ENCODE results near the gene MAP2K5. TPM values are rescaled to one million over a fixed set of nuclear protein-coding genes. Genes with fewer than 3 reads are reported as not detected.

Gene MAP2K5
- total RNA-seq, 1 donor from 2014 or later: 1.1 TPM

- Histone ChIP-seq H3K27ac (no peak overlapping the region), H3K9me3 (no peaks in the 10 kb centered on the region), H3K4me3 (no peak overlapping the region), H3K36me3 (peaks cover 0 to 4% of the 10 kb centered on the region in 2 donors), H3K27me3 (no peaks in the 10 kb centered on the region), H3K4me1 (no peaks in the 10 kb centered on the region)
- intact Hi-C loops (cut with DNase I): no loop called here
- TF ChIP-seq CTCF (IDR thresholded peaks at IDR 0.05): no peak
- DNase-seq (ENCODE audit: low spot score in 2 of 2): no peak
Observed at GRCh38 chr15:67563092-67563491, 20.6 kb downstream of the MAP2K5 start.

- DNase-seq (ENCODE audit: low spot score in 2 of 2): no peak
- intact Hi-C loops (cut with DNase I): no loop called here
- TF ChIP-seq CTCF (IDR thresholded peaks at IDR 0.05): no peak
- H3K4me3 ChIP-seq: no peak overlapping the region
- H3K36me3 ChIP-seq: no peaks in the 10 kb centered on the region
- H3K27me3 ChIP-seq: no peaks in the 10 kb centered on the region
- H3K4me1 ChIP-seq: no peaks in the 10 kb centered on the region
- H3K9me3 ChIP-seq: no peaks in the 10 kb centered on the region
- H3K27ac ChIP-seq: no peak overlapping the region
Observed at GRCh38 chr15:67564021-67564967, 21.8 kb downstream of the MAP2K5 start.

- H3K27me3 ChIP-seq: no peaks in the 10 kb centered on the region
- intact Hi-C loops (cut with DNase I): no loop called here
- no peak for TF ChIP-seq CTCF (IDR thresholded peaks at IDR 0.05)
- DNase-seq (ENCODE audit: low spot score in 2 of 2): no peak
- no peaks in the 10 kb centered on the region for H3K9me3 ChIP-seq
- H3K36me3 ChIP-seq: no peaks in the 10 kb centered on the region
- no peak overlapping the region for H3K4me3 ChIP-seq
- H3K27ac ChIP-seq: no peak overlapping the region
- H3K4me1 ChIP-seq: no peaks in the 10 kb centered on the region
Observed at GRCh38 chr15:67564968-67565345, 22.5 kb downstream of the MAP2K5 start.

- Histone ChIP-seq H3K9me3 (no peaks in the 10 kb centered on the region), H3K4me3 (no peak overlapping the region), H3K4me1 (no peaks in the 10 kb centered on the region), H3K27ac (no peak overlapping the region), H3K36me3 (no peaks in the 10 kb centered on the region), H3K27me3 (no peaks in the 10 kb centered on the region)
- no peak for TF ChIP-seq CTCF (IDR thresholded peaks at IDR 0.05)
- intact Hi-C loops (cut with DNase I): no loop called here
- DNase-seq (ENCODE audit: low spot score in 2 of 2): no peak
Observed at GRCh38 chr15:67569668-67570067, 27.2 kb downstream of the MAP2K5 start.

- Histone ChIP-seq H3K4me1 (no peaks in the 10 kb centered on the region), H3K27me3 (no peaks in the 10 kb centered on the region), H3K9me3 (no peaks in the 10 kb centered on the region), H3K27ac (no peak overlapping the region), H3K4me3 (no peak overlapping the region), H3K36me3 (no peaks in the 10 kb centered on the region)
- intact Hi-C loops (cut with DNase I): no loop called here
- TF ChIP-seq CTCF (IDR thresholded peaks at IDR 0.05): no peak
- DNase-seq (ENCODE audit: low spot score in 2 of 2): no peak
Observed at GRCh38 chr15:67570875-67571647, 28.6 kb downstream of the MAP2K5 start.

Data from ascending aorta (tissue), 2 donors.